Cardiac muscle cell (in vitro differentiated cells and primary cell): ENCODE measurements around the gene ZNF689. TPM values are rescaled to one million over a fixed set of nuclear protein-coding genes. Genes with fewer than 3 reads are reported as not detected.
A peak's percentile ranks its signal among the peaks of the same experiment; 100 is the strongest.

Source experiments
- DNase-seq, 2 donors: peaks; one replicate each; pipeline versions ENCODE4 v3.0.0 to v3.0.0-alpha.2; 2010 to 2017; ENCODE audit warnings: low read depth in 1 of 2, low spot score in 1 of 2
- H3K27ac ChIP-seq: fragments of 200-600 bp; sonication (generic); 2 replicates; pipeline ENCODE4 v1.5.1; 2016
- H3K27me3 ChIP-seq: fragments of 200-600 bp; sonication (generic); 2 replicates; pipeline ENCODE4 v1.6.0; 2016; ENCODE audit warnings: control low read depth
- H3K36me3 ChIP-seq: fragments of 200-600 bp; sonication (generic); 2 replicates; pipeline ENCODE4 v1.5.1; 2016; ENCODE audit warnings: control low read depth
- H3K4me1 ChIP-seq: fragments of 200-600 bp; sonication (generic); 2 replicates; pipeline ENCODE4 v1.8.1; 2017; ENCODE audit warnings: low read depth, mild to moderate bottlenecking, mixed run types
- H3K4me3 ChIP-seq: fragments of 200-600 bp; sonication (generic); 2 replicates; pipeline ENCODE4 v1.5.1; 2016; ENCODE audit warnings: mild to moderate bottlenecking
- H3K9me3 ChIP-seq: fragments of 200-600 bp; sonication (generic); 2 replicates; pipeline ENCODE4 v1.5.1; 2017; ENCODE audit warnings: low read depth, mild to moderate bottlenecking, control low read depth
- polyA plus RNA-seq: library from polyadenylated mRNA; unstranded; fragments of >200 nt; fragmentation: Nextera tagmentation; extraction: Ambion mirVana; gene quantifications from 2 replicates; pipeline ENCODE4 v1.2.1, GENCODE V29; 2016
- total RNA-seq: library from RNA; depleted of rRNA; stranded (reverse); fragments of >200 nt; gene quantifications from 2 replicates; pipeline ENCODE4 v1.2.3, GENCODE V29; 2016
- TF ChIP-seq, protein P1 (sequence below): IDR thresholded peaks from 2 replicates; pipeline ENCODE4 v1.5.1; 2012; ENCODE audit warnings: low read depth, mild to moderate bottlenecking, low read length

Gene ZNF689
- total and polyA plus RNA-seq, 2 experiments from 2014 or later = 11.3 to 19.5 TPM

- H3K4me3 ChIP-seq = no peak overlapping the region
- TF ChIP-seq, protein P1, sequence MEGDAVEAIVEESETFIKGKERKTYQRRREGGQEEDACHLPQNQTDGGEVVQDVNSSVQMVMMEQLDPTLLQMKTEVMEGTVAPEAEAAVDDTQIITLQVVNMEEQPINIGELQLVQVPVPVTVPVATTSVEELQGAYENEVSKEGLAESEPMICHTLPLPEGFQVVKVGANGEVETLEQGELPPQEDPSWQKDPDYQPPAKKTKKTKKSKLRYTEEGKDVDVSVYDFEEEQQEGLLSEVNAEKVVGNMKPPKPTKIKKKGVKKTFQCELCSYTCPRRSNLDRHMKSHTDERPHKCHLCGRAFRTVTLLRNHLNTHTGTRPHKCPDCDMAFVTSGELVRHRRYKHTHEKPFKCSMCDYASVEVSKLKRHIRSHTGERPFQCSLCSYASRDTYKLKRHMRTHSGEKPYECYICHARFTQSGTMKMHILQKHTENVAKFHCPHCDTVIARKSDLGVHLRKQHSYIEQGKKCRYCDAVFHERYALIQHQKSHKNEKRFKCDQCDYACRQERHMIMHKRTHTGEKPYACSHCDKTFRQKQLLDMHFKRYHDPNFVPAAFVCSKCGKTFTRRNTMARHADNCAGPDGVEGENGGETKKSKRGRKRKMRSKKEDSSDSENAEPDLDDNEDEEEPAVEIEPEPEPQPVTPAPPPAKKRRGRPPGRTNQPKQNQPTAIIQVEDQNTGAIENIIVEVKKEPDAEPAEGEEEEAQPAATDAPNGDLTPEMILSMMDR = no peak
- H3K36me3 ChIP-seq = no peaks in the 10 kb centered on the region
- DNase-seq = peak in 1 of 2 donors; percentile 87
- H3K27ac ChIP-seq = no peak overlapping the region
- no peaks in the 10 kb centered on the region for H3K9me3 ChIP-seq
- no peaks in the 10 kb centered on the region for H3K27me3 ChIP-seq
- peaks cover 8% of the 10 kb centered on the region for H3K4me1 ChIP-seq
Observed at GRCh38 chr16:30567991-30568638, 42.1 kb downstream of the ZNF689 start.

GRCh38 chr16:30567160-30567990 is 42.8 kb downstream of the ZNF689 start:
- Histone ChIP-seq H3K27me3 (no peaks in the 10 kb centered on the region), H3K4me1 (peaks cover 8% of the 10 kb centered on the region), H3K4me3 (no peak overlapping the region), H3K36me3 (no peaks in the 10 kb centered on the region), H3K9me3 (no peaks in the 10 kb centered on the region), H3K27ac (no peak overlapping the region)
- no peak for DNase-seq
- TF ChIP-seq, protein P1 = no peak

DNA sequence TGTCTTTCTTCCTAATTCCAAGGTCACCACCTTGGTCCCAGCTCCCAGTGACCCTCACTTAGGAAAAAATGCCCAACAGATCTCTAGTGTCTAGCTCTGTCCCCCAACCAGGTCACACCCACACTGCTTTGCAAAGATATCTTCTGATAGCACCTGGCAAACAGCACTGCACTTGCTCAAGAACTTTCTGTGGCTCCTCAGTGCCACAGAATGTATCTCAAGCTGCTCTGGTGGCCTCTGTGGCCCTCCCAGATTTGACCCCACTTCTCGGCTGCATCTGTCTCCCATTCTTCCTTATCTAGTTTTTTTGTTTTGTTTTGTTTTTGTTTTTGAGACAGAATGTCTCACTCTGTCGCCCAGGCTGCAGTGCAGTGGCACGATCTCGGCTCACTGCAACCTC is 43.7 kb downstream of the ZNF689 start:
- Histone ChIP-seq H3K27me3 (no peaks in the 10 kb centered on the region), H3K27ac (no peak overlapping the region), H3K4me3 (no peak overlapping the region), H3K9me3 (no peaks in the 10 kb centered on the region), H3K36me3 (no peaks in the 10 kb centered on the region), H3K4me1 (peaks cover 8% of the 10 kb centered on the region)
- DNase-seq = no peak
- TF ChIP-seq, protein P1 = no peak

- no peak for DNase-seq
- no peak overlapping the region for H3K4me3 ChIP-seq
- no peaks in the 10 kb centered on the region for H3K36me3 ChIP-seq
- H3K4me1 ChIP-seq = peaks cover 7% of the 10 kb centered on the region
- H3K9me3 ChIP-seq = no peaks in the 10 kb centered on the region
- no peak overlapping the region for H3K27ac ChIP-seq
- no peaks in the 10 kb centered on the region for H3K27me3 ChIP-seq
- TF ChIP-seq, protein P1 = no peak
Observed at GRCh38 chr16:30565984-30566383, 44.2 kb downstream of the ZNF689 start.

GRCh38 chr16:30565526-30565925 is 44.7 kb downstream of the ZNF689 start:
- Histone ChIP-seq H3K4me3 (no peak overlapping the region), H3K27ac (no peak overlapping the region), H3K36me3 (no peaks in the 10 kb centered on the region), H3K4me1 (peaks cover 4% of the 10 kb centered on the region), H3K9me3 (no peaks in the 10 kb centered on the region), H3K27me3 (no peaks in the 10 kb centered on the region)
- TF ChIP-seq, protein P1 = no peak
- DNase-seq = no peak
